Measurements from ENCODE around the gene MYO18A.

Gene MYO18A

GRCh38 chr17:29042679-29043538, 137.3 kb downstream of the MYO18A start, which contains the start of gene PIPOX (continued):
- TF ChIP-seq ZBTB49 (tag by site-specific recombination; IDR thresholded peaks at IDR 0.05; ENCODE audit: low read depth) (no peak), KLF10 (tag by site-specific recombination; IDR thresholded peaks at IDR 0.05) (peak; percentile 84), ZNF280C (tag by site-specific recombination; IDR thresholded peaks at IDR 0.05) (no peak), ZBTB26 (tag by site-specific recombination; optimal IDR thresholded peaks at IDR 0.05) (no peak), ZNF660 (tag by site-specific recombination; IDR thresholded peaks at IDR 0.05) (peak; percentile 99), KLF1 (tag by site-specific recombination; IDR thresholded peaks at IDR 0.05) (no peak), ZBTB10 (tag by site-specific recombination; IDR thresholded peaks at IDR 0.05) (no peak), ZNF521 (tag by site-specific recombination; IDR thresholded peaks at IDR 0.05) (no peak), ZNF26 (tag by site-specific recombination; IDR thresholded peaks at IDR 0.05) (no peak), ZBTB8A (tag by site-specific recombination; IDR thresholded peaks at IDR 0.05) (peak; percentile 92), ZBTB11 (tag by site-specific recombination; conservative IDR thresholded peaks at IDR 0.05; ENCODE audit: low read depth) (no peak), PRDM1 (tag by site-specific recombination; IDR thresholded peaks at IDR 0.05) (no peak), ZNF169 (tag by site-specific recombination; IDR thresholded peaks at IDR 0.05) (no peak), ZNF747 (tag by site-specific recombination; IDR thresholded peaks at IDR 0.05) (no peak), ZNF514 (tag by site-specific recombination; IDR thresholded peaks at IDR 0.05) (no peak), GFI1B (tag by site-specific recombination; IDR thresholded peaks at IDR 0.05) (no peak), GLIS1 (tag by site-specific recombination; IDR thresholded peaks at IDR 0.05) (peak; percentile 82), ZNF175 (tag by site-specific recombination; IDR thresholded peaks at IDR 0.05) (no peak), HOXC10 (CRISPR knock-in tag; IDR thresholded peaks at IDR 0.05) (no peak), SCRT2 (tag by site-specific recombination; IDR thresholded peaks at IDR 0.05) (no peak), ZNF555 (tag by site-specific recombination; conservative IDR thresholded peaks at IDR 0.05) (no peak), ZNF214 (tag by site-specific recombination; IDR thresholded peaks at IDR 0.05; ENCODE audit: borderline replicate concordance) (no peak), ZNF701 (tag by site-specific recombination; IDR thresholded peaks at IDR 0.05) (no peak), ZNF202 (tag by site-specific recombination; IDR thresholded peaks at IDR 0.05; ENCODE audit: borderline replicate concordance) (no peak), ZNF501 (tag by site-specific recombination; IDR thresholded peaks at IDR 0.05) (no peak), HOXD13 (CRISPR knock-in tag; IDR thresholded peaks at IDR 0.05; ENCODE audit: borderline replicate concordance) (no peak)

Measured in HEK293 (cell line).